Stimulated activated CD4-positive, alpha-beta T cell treated with anti-CD3 and anti-CD28 coated beads, Interleukin-1b, Interleukin-23, amount 100 ng/mL, for 48 hours (primary cell): ENCODE data around the gene ABCB7.
"Not testable (repeated sequence)": the region's sequence is repeated elsewhere in the genome, so short reads cannot be mapped to it uniquely, and the experiment has no call there.

Source experiments
- DNase-seq: peaks from one replicate; pipeline ENCODE4 v3.0.0-alpha.2; 2020

The ABCB7 gene

DNA sequence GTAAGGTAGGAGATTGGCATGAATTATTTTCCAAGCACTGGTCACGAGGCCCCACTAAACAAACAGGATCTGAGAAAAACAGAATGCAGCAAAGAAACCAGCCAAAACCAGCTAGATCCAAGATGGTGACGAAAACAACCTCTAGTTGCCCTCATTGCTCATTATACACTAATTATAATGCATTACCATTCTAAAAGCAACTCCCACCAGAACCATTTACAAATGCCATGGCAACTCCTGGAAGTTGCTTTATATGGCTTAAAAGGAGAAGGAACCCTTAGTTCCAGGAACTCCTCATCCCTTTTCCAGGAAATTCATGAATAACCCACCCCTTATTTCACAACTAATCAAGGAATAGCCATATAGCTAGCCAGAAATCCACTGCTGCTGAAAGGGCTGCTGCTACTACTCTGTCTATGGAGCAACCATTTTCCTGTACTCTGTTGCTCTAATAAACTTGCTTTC, 69.3 kb downstream of the ABCB7 start:
- no peak for DNase-seq

DNA sequence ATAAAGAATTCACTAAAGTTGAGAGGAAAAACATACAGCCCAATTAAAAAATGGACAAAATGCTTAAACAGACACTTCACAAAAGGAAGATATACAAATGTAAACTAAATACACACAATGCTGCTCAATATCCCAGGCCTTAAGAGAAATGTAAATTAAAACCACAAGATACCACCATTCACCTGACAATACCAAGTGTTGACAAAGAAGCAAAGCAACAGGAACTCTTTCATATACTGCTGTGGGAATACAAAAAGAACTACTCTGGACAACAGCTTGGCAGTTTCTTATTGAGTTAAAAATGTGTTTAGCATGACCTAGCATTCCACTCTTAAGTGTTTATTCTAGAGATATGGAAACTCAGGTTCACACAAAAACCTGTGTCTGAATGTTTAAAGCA, 71.3 kb downstream of the ABCB7 start:
- DNase-seq: no peak

DNA sequence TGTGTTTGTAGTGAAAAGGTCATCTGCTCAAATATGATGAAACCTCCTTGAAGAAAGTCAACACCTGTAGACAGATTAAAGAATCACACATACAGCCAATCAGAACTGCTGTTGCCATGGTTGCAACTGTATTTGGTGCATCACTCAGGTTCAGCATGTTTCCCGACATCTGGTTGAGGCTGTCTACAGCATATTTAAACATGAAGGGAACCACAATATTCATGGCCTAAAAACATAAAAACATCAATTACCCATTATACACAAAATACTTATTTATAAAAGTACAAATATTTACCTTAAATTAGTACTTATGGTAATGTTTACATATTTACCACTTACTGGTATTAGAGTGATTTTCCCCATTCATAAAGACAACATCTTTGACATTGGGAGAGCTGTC, 79.7 kb downstream of the ABCB7 start:
- DNase-seq: no peak

DNA sequence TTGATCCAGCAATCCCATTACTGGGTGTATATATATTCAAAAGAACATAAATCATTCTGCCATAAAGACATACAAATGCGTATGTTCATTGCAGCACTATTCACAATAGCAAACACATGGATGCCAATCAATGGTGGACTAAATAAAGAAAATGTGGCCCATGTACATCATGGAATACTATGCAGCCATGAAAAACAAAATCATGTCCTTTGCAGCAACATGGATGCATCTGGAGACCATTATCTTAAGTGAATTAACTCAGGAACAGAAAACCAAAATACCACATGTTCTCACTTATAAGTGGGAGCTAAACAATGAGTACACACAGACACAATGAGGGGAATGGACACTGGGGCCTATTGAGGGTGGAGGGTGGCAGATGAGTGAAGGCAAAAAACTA, 81.6 kb downstream of the ABCB7 start:
- DNase-seq: no peak

DNA sequence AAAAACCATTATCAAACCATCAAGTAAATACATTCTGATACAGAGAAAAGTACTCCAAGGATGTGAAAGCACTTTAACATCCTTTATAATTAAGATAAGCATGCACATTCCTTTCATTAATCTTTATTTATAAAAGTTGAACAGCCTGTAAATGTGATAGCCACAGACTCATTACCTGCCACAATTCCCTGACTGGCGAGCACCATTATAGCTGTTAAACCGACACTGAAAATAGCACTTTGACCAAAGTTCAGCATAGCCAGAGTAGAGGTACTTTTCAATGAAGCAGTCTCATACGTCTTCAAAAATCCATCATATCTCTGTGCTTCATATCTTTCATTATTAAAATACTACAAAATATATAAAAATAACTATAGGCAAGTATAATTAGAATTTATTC, 84.7 kb downstream of the ABCB7 start:
- no peak for DNase-seq

DNA sequence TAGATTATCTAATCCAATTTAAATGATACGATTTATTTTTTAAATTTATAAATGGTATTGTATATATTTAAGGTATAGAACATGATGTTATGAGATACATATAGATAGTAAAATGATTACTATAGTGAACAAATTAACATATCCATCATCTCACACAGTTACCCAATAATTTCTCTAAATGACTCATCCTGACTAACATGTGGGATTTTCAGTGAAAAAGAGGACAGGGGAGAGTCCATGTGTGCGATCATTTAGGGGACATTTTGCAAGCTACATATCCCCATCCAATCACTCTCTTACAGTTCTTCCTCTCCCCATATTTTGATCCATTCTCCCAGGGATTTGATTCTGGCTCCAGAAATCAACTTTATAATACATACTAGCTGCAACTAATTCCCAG, 88.2 kb downstream of the ABCB7 start:
- peak; percentile 1 for DNase-seq

DNA sequence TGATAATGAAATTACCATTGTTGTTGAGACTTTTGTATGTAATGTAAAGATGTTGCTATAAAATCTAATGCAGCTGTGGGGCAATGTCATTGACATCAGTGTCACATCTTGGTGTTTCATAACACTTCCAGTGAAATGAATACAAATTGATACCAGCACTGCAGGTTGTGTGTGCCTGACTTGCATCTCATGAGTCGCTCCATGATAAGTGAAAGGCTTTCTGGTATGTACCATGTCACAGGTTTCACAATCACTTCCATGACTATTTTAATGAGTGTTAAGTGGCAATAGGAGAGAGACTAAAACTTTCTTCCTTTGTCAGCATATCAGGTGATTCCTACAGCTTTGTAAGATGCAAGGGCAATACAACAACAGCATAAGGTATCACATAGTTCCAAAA, 94.4 kb downstream of the ABCB7 start:
- peak; percentile 9 for DNase-seq

DNA sequence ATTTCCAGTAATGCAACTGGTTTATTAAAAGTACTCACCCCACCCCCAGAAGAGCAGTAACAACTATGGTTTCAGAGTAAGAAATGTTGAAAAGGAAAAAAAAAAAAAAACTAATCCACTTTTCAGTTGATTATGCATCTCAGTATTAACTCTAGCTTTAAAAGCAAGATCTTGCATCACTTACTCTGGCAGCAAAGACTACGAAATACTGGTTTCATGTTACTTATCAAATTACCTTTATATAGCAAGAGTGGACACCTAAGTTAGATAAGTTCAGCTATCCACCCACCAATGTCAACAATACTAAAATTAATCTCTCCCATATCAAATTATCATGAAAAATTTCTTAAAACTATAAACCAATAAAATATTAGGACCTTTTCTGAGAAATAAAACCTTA, 105.0 kb downstream of the ABCB7 start:
- DNase-seq: no peak

DNA sequence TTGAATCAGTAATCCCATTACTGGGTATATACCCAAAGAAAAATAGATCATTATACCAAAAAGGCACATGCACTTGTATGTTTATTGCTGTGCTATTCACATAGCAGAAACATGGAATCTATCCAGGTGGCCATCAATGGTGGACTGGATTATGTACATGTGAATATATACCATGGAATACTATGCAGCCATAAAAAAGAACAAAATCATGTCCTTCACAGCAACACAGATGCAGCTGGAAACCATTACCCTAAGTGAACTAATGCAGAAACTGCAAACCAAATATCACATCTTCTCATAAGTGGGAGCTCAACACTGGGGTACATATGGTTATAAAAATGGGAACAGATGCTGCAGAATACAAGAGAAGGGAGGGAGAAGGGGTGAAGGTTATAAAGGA, 110.7 kb downstream of the ABCB7 start:
- DNase-seq: no peak

DNA sequence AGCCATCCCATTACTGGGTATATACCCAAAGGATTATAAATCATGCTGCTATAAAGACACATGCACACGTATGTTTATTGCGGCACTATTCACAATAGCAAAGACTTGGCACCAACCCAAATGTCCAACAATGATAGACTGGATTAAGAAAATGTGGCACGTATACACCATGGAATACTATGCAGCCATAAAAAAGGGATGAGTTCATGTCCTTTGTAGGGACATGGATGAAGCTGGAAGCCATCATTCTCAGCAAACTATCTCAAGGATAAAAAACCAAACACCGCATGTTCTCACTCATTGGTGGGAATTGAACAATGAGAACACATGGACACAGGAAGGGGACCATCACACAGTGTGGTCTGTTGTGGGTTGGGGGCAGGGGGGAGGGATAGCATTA, 111.9 kb downstream of the ABCB7 start:
- DNase-seq: not testable (repeated sequence)

DNA sequence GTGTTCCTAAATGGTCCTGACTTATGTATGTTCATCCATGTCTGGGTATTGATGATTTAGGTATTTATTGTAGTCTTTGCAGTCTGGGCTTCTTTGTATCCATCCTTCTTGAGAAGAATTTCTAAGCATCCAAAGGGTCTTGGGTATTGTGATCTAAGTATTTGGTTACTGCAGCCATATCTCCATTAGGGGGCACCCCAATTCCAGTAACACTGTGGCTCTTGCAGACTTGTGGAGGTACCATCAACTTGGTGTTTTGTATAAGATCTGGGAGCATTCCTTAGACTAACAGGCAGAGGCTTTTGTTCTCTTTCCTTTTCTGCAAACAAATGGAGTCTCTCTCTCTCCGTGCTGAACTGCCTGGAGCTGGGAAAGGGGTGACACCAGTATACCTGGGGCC, 117.2 kb downstream of the ABCB7 start:
- DNase-seq: no peak
